ENCODE measurements around the gene SAMMSON. TPM values are rescaled to one million over a fixed set of nuclear protein-coding genes. Genes with fewer than 3 reads are reported as not detected.

Gene SAMMSON
- total and polyA plus RNA-seq, 2 donors (not counting 1 experiment from before 2014, with no cell fraction given): not detected

- CTCF ChIA-PET: no interaction called here
- no peak overlapping the region for H2AFZ ChIP-seq (ENCODE audit: insufficient read depth, low read depth, low read length, poor library complexity, severe bottlenecking)
- Mint-ChIP-seq H3K9me3 (ENCODE audit: insufficient read depth) (no peaks in the 10 kb centered on the region), H3K27me3 (peaks cover 17% of the 10 kb centered on the region), H3K4me1 (no peaks in the 10 kb centered on the region), H3K27ac (no peak overlapping the region), H3K4me3 (no peak overlapping the region)
- no peaks in the 10 kb centered on the region for H3K27me3 ChIP-seq (replicated peaks in 1 of 4; ENCODE audit: control extremely low read depth in 1 of 4, control insufficient read depth in 3 of 4, insufficient read depth in 4 of 4, low read length in 3 of 4)
- H3K9me3 ChIP-seq (ENCODE audit: control extremely low read depth in 1 of 3, control insufficient read depth in 2 of 3, insufficient read depth in 1 of 3, low read length in 2 of 3): no peaks in the 10 kb centered on the region
- H3K4me1 ChIP-seq (ENCODE audit: control insufficient read depth in 2 of 2, insufficient read depth in 2 of 2, low read length in 2 of 2): no peaks in the 10 kb centered on the region
- no peak overlapping the region for H3K4me2 ChIP-seq (replicated peaks; ENCODE audit: low read depth, low read length, poor library complexity, severe bottlenecking)
- POLR2A ChIA-PET: no interaction called here
- ATAC-seq (ENCODE audit: low read depth) (no peak), DNase-seq (no peak)
- intact Hi-C loops (cut with micrococcal nuclease): no loop called here
- no CpG with 5 or more reads among the region's 3 CpGs for WGBS (ENCODE audit: insufficient coverage)
- no peaks in the 10 kb centered on the region for H3K36me3 ChIP-seq (replicated peaks in 1 of 2; ENCODE audit: control extremely low read depth in 1 of 2, control insufficient read depth in 1 of 2, extremely low read depth in 1 of 2, insufficient read depth in 2 of 2, low read length in 1 of 2)
- H3K79me2 ChIP-seq (ENCODE audit: control insufficient read depth, insufficient read depth, low read length): no peaks in the 10 kb centered on the region
- no peak overlapping the region for H3K4me3 ChIP-seq (ENCODE audit: control extremely low read depth in 1 of 5, extremely low read depth in 1 of 5, insufficient read depth in 1 of 5, low read depth in 2 of 5, low read length in 4 of 5)
- no peak overlapping the region for H3K9ac ChIP-seq (ENCODE audit: low read length)
- H4K20me1 ChIP-seq (ENCODE audit: control insufficient read depth, insufficient read depth, low read length, poor library complexity, severe bottlenecking): no peaks in the 10 kb centered on the region
- no peak for TF ChIP-seq EZH2 (IDR thresholded peaks at IDR 0.05; ENCODE audit: borderline replicate concordance, insufficient read depth, low read depth, low read length, poor library complexity, severe bottlenecking)
- TF ChIP-seq CTCF (IDR thresholded peaks at IDR 0.05): no peak
- H3K27ac ChIP-seq (ENCODE audit: low read length in 2 of 2): no peak overlapping the region
These were observed 50.2 kb downstream of the SAMMSON start for GRCh38 chr3:70049761-70050160.

GRCh38 chr3:70053293-70053692, 53.8 kb downstream of the SAMMSON start:
- Histone ChIP-seq H3K4me1 (ENCODE audit: control insufficient read depth in 2 of 2, insufficient read depth in 2 of 2, low read length in 2 of 2) (no peaks in the 10 kb centered on the region), H3K4me2 (replicated peaks; ENCODE audit: low read depth, low read length, poor library complexity, severe bottlenecking) (no peak overlapping the region), H4K20me1 (ENCODE audit: control insufficient read depth, insufficient read depth, low read length, poor library complexity, severe bottlenecking) (no peaks in the 10 kb centered on the region), H3K4me3 (ENCODE audit: control extremely low read depth in 1 of 5, extremely low read depth in 1 of 5, insufficient read depth in 1 of 5, low read depth in 2 of 5, low read length in 4 of 5) (no peak overlapping the region), H3K79me2 (ENCODE audit: control insufficient read depth, insufficient read depth, low read length) (no peaks in the 10 kb centered on the region), H2AFZ (ENCODE audit: insufficient read depth, low read depth, low read length, poor library complexity, severe bottlenecking) (no peak overlapping the region), H3K9me3 (ENCODE audit: control extremely low read depth in 1 of 3, control insufficient read depth in 2 of 3, insufficient read depth in 1 of 3, low read length in 2 of 3) (no peaks in the 10 kb centered on the region), H3K27me3 (replicated peaks in 1 of 4; ENCODE audit: control extremely low read depth in 1 of 4, control insufficient read depth in 3 of 4, insufficient read depth in 4 of 4, low read length in 3 of 4) (no peaks in the 10 kb centered on the region), H3K36me3 (replicated peaks in 1 of 2; ENCODE audit: control extremely low read depth in 1 of 2, control insufficient read depth in 1 of 2, extremely low read depth in 1 of 2, insufficient read depth in 2 of 2, low read length in 1 of 2) (no peaks in the 10 kb centered on the region), H3K9ac (ENCODE audit: low read length) (no peak overlapping the region), H3K27ac (ENCODE audit: low read length in 2 of 2) (no peak overlapping the region)
- intact Hi-C loops (cut with micrococcal nuclease): no loop called here
- CTCF ChIA-PET: interaction anchor here (0.8 kb wide), 1 partner anchor 11 kb away, joined by 4 read pairs; no protein-coding TSS in a partner anchor
- no peaks in the 10 kb centered on the region for H3K4me1 Mint-ChIP-seq
- no peak overlapping the region for H3K27ac Mint-ChIP-seq
- TF ChIP-seq EZH2 (IDR thresholded peaks at IDR 0.05; ENCODE audit: borderline replicate concordance, insufficient read depth, low read depth, low read length, poor library complexity, severe bottlenecking) (no peak), CTCF (IDR thresholded peaks at IDR 0.05) (no peak)
- no peak overlapping the region for H3K4me3 Mint-ChIP-seq
- ATAC-seq (ENCODE audit: low read depth) (no peak), DNase-seq (no peak)
- no peaks in the 10 kb centered on the region for H3K9me3 Mint-ChIP-seq (ENCODE audit: insufficient read depth)
- peaks cover 17% of the 10 kb centered on the region for H3K27me3 Mint-ChIP-seq
- POLR2A ChIA-PET: no interaction called here
- WGBS (ENCODE audit: insufficient coverage): no CpG with 5 or more reads among the region's 1 CpG
